ENCODE results near the gene WIZ.
"Not testable (repeated sequence)": the region's sequence is repeated elsewhere in the genome, so short reads cannot be mapped to it uniquely, and the experiment has no call there.

Gene WIZ, protein sequence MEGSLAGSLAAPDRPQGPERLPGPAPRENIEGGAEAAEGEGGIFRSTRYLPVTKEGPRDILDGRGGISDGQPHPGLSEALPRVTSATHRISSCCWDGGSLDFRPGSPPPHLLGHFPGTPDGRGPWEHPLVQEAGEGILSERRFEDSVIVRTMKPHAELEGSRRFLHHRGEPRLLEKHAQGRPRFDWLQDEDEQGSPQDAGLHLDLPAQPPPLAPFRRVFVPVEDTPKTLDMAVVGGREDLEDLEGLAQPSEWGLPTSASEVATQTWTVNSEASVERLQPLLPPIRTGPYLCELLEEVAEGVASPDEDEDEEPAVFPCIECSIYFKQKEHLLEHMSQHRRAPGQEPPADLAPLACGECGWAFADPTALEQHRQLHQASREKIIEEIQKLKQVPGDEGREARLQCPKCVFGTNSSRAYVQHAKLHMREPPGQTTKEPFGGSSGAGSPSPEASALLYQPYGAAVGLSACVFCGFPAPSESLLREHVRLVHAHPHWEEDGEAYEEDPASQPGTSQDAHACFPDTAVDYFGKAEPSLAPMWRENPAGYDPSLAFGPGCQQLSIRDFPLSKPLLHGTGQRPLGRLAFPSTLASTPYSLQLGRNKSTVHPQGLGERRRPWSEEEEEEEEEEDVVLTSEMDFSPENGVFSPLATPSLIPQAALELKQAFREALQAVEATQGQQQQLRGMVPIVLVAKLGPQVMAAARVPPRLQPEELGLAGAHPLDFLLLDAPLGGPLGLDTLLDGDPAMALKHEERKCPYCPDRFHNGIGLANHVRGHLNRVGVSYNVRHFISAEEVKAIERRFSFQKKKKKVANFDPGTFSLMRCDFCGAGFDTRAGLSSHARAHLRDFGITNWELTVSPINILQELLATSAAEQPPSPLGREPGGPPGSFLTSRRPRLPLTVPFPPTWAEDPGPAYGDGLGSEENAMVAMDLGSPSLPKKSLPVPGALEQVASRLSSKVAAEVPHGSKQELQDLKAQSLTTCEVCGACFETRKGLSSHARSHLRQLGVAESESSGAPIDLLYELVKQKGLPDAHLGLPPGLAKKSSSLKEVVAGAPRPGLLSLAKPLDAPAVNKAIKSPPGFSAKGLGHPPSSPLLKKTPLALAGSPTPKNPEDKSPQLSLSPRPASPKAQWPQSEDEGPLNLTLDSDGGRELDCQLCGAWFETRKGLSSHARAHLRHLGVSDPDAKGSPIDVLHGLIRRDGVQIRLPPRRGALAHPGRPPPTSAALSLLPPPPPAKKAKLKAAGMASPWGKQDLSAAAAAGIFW (N-terminal part only)

DNA sequence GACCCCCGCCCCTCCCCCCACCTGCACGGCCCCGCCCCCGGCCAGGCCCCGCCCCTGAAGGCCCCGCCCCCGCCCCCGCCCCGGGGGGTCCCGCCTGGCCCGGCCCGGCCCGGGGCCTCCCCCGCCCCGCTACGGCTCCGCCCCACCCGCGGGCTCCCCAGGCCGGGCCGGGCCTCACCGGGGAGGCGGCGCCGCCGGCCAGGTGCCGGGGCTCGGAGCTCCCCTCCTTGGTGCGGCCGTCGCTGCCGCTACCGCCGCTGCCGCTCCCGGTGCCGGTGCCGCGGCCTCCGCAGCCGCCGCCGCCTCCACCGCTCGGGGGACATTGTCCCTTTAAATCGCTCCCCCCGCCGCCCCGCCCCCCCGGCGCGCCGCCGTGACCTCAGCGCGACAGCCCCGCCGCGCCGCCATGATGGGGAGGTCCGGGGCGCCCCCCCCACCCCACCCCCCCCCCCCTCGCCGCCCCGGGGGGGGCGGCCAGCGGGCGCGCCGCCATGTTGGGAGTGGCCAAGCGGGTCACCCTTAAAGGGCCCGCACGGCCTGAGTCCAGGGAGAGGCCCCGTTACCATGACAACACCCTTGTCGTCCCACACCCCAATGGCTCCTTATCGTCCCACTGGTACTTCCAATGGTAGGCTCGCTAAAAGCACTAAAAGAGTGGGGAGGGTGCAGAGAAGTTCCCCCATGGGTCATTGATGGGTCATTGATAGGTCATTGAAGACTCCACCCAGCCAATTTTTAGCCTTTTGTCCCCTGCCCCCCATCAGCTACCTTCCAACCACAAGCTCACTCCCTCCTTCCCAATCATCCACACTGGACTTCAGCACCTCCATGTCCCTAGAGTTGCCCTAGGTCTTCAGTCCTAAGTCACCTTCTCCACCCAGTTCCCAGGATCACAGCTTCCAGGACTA, at the start of gene WIZ:
WIZ (minus strand) TSS at position 337 of the 908 bp plus-strand sequence. CDS start 1,649 bp downstream, outside the sequence.
- FAIRE-seq = no peak

GRCh38 chr19:15498910-15499309, 49.2 kb upstream of the WIZ start:
- FAIRE-seq = no peak

DNA sequence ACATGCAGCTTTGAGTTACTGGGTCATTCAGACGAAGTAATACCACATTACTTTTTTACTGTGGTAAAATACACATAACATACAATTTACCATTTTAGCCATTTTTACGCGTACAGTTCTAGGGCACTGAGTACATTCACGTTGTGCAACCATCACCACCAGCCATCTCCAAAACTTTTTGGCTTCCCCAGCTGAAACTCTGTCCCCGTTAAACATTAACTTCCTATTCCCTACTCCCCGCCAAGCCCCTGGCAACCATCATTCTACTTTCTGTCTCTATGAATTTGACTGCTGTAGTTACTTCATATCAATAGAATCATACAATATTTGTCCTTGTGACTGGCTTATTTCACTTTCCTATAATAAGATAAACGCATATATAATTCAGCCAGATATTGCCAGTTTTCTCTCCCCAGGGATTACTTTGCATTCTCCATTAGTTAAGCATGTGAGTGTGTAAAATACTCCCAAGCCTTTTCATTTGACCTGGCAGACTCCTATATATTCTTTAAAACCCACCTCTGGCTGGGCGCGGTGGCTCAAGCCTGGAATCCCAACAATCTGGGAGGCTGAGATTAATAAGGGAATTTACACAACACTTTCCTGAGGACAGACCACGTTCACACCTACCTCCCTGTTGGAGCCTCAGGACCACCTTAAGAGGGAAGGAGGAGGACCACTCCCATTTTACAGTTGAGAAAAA, 48.6 kb upstream of the WIZ start:
- FAIRE-seq = no peak

DNA sequence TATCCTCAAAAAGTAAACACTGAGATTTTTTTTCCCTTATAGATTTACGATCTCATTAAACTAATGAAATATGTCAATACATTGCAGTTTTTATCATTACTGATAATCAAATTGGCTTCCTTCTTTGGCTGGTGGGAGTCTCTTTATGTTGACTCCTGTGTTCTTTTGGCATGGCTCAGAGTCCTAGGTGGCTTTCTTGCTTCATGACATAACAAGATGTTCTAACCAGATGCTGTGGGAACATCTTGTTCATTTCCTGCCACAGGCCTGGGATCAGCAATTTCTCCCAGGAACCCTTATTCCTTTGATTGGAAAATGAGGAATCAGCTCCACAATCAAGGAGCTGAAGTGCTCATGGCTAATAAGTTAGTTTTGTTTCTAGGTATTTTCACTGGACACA, 45.4 kb upstream of the WIZ start:
- FAIRE-seq = no peak

- no peak for FAIRE-seq
These were observed 38.9 kb upstream of the WIZ start for GRCh38 chr19:15488489-15489226.

GRCh38 chr19:15487038-15487437, 37.3 kb upstream of the WIZ start:
- FAIRE-seq = no peak

- not testable (repeated sequence) for FAIRE-seq
These were observed 36.0 kb upstream of the WIZ start for GRCh38 chr19:15485768-15486167.

DNA sequence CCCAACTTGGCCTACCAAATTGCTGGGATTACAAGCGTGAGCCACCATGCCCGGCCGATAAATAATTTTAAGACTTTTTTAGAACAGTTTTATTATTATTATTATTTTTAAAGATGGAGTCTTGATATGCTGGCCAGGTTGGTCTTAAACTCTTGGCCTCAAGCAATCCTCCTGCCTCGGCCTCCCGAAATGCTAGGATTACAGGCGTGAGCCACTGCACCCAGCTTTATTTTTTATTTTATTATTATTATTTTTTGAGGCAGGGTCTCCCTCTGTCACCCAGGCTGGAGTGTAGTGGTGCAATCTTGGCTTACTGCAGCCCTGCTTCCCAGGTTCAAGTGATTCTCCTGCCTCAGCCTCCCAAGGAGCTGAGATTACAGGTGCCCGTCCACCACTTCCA, 31.2 kb upstream of the WIZ start:
- FAIRE-seq = not testable (repeated sequence)

DNA sequence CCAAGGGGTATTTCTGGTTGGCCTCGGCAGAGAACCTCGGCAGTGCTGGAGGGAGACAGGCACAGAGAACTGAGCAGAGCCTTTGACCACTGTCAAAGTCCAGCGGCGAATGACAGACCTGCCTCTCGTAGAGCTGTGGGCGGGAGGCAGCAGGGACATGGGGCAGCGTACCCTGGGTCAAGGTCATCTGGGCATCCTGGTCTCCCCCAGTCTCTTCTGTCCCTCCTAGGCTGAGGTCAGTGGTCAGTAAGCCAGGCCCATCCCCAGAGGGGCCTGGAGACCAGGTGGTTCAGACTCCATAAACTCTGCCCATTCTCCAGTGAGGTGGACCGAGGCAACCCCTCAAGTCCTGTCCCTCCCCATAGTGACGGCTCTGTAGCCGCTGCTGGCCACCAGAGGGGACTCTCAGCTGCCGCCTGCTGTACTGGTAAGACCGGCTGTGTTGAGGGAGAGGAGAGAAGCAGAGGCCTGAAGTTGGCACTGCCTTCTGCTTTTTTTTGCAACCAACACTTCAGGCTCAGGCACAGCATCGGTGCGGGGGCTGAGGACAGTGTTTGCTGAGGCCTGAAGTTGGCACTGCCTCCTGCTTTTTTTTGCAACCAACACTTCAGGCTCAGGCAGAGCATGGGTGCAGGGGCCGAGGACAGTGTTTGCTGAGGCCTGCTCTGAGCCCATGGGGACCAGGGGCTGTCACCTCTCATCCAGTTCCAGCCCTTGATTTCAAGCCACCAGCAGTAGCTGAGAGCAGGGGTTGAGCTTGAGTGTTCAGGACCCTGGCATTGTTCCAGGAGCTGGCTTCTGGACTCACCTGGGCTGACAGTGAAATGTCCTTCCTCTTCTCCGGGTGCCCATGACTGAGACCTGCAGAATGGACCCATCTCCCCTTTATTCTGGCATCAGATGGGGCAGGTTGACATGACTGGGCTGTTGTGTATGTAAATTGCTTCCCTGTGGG, 29.9 kb upstream of the WIZ start, which contains the start of gene PGLYRP2:
PGLYRP2 (minus strand) TSS at position 111 of the 955 bp plus-strand sequence. CDS start 130 bp downstream, outside the sequence.
- FAIRE-seq = no peak

- no peak for FAIRE-seq
These were observed 26.6 kb upstream of the WIZ start for GRCh38 chr19:15476325-15476724.

DNA sequence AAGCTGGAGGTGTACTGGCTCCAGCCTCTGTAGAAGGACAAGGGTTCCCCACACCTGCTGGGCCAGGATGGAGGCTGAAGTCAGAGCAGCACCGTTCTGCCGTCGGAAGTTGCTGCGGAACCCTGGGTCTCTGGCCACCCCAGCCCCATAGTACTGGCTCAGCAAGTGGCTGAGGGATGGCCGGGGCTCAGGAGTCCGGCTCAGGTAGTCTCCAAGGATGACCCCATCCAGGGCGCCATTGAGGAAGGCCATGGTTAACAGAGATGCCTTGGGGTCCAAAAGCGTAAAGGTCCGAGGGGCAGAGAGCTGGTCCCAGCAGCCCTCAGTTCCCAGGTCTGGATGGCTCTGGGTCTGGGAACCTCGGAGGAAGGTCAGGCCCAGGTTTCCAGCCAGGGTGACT, 25.9 kb upstream of the WIZ start:
- no peak for FAIRE-seq

GRCh38 chr19:15475169-15475568, 25.4 kb upstream of the WIZ start:
- FAIRE-seq = no peak

- FAIRE-seq = not testable (repeated sequence)
These were observed 24.1 kb upstream of the WIZ start for GRCh38 chr19:15473821-15474220.

- FAIRE-seq = no peak
These were observed 21.9 kb upstream of the WIZ start for GRCh38 chr19:15471639-15472101.

DNA sequence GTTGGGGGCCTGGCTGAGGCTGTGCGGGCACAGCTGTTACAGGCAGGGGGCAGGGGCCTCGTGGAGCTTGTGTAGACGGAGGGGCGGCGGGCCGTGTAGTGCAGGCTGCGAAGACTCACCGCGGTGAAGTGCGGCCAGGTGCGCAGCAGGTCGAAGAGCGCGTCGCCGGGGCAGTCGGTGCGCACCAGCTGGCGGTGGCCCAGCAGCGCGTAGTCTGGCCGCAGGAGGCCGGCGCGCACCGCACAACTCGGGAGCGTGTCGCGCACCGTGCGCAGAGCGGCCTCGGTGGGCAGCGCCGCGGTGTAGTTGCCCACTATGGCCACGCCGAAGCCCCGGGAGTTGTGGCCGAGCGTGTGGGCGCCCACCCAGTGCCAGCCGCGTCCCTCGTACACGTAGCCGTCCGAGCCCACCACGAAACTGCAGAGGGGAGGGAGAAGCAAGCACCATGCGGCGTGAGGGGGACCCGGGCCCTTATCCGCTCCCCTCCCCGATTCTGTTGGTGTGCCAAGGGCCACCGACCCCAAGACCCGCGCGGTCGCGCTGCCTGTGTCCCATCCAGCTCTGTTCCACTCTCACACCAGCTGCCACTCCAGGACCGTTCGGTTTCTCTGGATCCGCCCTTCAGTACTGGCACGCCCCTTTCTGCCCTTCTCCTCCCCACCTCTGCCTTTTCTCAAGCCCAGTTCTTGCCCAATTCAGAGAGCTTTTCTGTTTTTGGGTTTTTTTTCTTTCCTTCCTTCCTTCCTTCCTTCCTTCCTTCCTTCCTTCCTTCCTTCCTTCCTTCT, 19.9 kb upstream of the WIZ start:
- FAIRE-seq = no peak

- FAIRE-seq = no peak
These were observed 19.1 kb upstream of the WIZ start for GRCh38 chr19:15468675-15469512.

DNA sequence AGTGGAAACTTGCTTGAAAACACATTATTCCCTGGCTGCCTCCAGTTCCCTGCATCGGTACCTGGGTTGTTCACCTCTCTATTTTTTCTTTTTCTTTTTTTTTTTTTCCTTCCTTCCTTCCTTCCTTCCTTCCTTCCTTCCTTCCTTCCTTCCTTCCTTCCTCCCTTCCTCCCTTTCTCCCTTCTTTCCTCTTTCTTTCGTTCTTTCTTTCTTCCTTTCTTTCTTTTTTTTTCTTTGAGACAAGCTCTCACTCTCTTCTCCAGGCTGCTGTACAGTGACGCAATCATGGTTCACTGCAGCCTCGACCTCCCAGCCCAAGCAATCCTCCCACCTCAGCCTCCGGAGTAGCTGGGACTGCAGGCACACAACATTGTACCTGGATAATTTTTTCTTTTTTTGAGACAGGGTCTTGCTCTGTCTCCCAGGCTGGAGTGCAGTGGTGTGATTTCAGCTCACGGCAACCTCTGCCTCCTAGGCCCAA, 18.0 kb upstream of the WIZ start:
- FAIRE-seq = no peak

Data from G401.6 (cell line).